HTR-8/SVneo (cell line): ENCODE measurements around the gene DNAI4.
"Not testable (repeated sequence)": the region's sequence is repeated elsewhere in the genome, so short reads cannot be mapped to it uniquely, and the experiment has no call there.

Experiments used
- DNase-seq: peaks from one replicate; pipeline ENCODE4 v3.0.0; 2011; ENCODE audit warnings: low spot score, mixed read lengths; ENCODE audit not compliant: insufficient read length
- FAIRE-seq: peaks from 2 replicates; lab custom pipeline; 2011; peaks lifted over from hg19 to GRCh38; lab: Jason Lieb, UNC

DNAI4 gene

DNA sequence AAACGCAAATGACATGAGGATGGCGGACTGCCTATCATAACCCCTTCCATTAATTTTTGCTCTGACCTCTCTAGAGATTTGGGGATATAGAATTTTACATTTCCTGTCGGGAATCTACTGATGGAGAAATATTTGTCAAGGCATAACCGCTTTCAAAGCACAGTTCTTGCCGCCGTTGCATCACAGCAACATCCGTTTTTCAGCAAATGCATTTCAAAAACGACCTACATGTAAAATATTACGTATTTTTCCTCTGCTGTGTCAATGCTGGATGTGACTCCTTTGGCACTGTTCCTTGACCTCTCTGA, 5.0 kb upstream of the DNAI4 start:
- DNase-seq, result no peak
- FAIRE-seq, result no peak

DNA sequence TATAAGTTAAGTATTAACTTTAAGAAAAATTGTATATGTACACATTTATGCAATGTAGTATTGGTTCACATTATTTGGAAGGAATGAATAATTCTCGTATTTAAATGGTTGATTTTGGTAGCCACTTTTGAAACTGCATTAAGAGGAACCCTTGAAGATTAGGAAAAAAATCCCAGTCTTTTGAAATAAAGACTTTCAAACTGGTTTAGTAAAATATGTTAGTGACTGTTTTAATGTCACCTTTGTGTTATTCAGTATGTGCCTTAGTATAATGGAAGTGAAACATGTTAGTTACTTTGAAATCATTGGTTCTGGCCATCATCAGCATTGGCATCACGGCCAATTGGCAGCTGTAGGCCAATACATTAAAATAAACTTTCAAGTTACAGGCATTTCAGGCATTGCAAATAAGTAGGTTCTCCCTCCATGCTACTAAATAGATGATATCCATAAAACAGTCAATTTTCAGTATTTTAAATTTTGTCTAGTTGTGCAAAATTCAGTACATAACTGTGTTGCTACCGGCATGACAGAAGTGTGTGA, 4.6 kb upstream of the DNAI4 start:
- FAIRE-seq (no peak), DNase-seq (no peak)

DNA sequence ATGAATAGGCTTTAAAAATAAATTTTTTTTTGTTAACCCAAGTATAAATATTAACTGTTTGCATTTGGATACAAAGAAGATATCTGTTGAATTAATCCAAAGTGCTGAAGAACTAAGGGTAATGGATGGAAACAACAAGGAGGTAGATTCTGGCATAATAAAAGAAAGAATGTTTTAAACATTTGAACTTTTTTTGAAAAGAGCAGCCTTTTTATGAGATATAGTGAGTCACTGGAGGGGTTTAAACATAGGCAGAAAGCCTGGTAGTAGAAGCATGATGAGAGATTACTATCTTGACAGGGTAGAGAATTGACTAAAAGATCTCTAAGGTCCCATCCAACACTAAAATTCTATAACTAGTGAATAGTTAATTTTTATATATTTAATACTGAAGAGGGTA, 2.9 kb upstream of the DNAI4 start:
- FAIRE-seq (no peak), DNase-seq (no peak)

DNA sequence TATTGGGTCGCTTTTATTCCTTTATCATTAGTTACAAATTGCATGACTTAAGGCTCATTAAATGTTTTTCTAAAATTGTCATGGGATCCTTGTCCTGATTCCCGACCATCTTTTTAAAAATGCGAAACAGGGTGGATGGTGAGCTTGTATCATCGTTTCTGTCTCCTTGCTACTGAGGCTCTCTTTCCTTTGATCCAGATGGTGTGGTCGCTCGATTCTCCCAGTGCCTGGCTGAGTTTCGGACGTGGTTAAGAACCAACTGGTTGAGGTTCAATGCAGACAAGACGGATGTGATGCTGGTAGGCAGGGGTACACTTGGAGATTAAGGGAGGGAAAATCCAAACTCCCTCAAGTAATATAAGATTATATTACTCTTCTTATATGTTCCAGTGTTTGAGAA, 1.3 kb upstream of the DNAI4 start:
- DNase-seq (no peak), FAIRE-seq (no peak)

DNA sequence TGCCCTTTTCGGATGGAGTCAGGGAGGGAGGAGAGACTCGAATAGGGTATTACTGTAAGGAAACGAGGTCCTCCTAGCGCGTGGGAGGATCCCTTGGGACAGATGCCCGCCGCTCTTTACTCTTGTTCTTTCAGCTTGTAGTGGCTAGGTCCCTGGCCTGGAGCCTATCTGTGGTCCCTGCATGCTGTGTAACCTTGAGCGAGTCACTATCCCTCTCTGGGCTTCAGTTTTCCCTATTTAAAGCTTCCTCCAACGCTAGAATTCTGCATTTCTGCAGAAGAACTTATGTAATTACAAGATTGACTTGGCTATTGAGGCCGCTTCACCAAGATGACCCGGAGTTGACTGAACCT, 878 bp upstream of the DNAI4 start:
- FAIRE-seq, result no peak
- no peak for DNase-seq

DNA sequence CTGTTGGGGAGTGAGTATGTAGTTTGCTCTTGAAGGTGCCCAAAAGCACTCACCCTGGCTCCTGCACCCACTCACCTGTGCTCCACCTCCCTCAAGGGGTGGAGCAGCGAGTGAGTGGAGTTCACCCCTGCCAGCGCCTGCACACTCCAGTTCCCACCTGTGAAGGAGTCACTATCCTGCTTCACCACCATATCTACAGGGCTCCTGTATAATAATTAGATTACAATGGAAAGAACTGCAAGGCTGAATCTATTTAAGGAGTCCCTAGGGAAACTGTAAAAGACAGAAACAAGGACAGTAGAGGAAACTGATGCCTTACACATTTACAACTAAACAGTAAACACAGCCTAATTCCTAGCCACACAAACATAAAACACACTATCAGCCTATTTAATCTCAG, 4.1 kb downstream of the DNAI4 start:
- FAIRE-seq (no peak), DNase-seq (no peak)

DNA sequence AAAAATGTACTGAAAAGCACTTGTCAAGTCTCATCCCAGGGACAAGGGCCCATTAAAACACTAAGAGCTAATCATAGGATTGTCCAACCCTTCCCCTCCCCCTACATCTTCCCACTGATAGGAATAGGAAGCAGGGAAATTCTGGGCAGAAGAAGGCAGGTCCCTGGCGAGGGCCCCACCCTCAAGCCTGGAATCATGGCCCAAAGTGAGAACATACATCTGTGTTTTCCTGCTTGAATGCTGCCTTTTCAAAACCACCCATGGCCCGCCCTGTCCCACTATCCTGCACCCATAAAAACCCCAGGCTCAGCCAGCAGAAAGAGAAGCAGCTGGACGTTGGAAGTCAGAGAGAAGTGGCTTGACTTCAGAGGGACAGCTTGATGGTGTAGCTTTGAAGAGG, 4.8 kb downstream of the DNAI4 start:
- DNase-seq, result no peak
- FAIRE-seq, result no peak

DNA sequence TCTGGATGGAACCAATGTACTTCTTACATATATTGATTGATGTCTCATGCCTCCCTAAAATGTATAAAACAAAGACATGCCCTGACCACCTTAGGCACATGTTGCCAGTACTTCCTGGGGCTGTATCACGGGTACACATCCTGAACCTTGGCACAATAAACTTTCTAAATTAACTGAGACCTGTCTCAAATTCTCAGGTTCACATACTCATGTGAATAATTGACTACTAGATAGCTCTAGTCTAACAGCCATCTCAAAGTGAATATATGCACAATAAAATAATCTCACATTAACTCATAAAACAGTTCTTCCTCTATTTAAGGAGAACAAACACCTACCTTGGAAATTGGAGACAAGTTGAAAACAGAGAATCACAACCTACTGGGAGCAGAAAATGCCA, 5.6 kb downstream of the DNAI4 start:
- FAIRE-seq (no peak), DNase-seq (no peak)

DNA sequence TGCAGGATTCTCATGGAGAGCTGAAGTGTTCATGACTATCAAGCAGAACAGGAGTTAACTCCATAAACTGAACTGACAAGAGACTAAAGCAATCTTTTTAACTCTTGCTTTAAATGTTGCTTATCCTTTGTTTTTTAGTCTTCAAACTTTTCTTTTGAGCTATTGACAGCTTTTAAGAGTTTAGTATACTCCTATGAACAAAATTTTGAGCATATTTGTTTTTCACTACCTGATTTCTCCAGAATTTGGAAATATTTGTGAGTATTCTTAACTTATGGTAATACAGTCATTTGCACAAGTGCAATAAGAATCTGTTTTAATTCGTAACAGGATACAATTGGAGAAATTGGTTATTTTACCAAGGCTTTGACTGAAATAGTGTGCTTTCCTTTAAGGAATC, 7.2 kb downstream of the DNAI4 start:
- no peak for FAIRE-seq
- DNase-seq, result no peak

DNA sequence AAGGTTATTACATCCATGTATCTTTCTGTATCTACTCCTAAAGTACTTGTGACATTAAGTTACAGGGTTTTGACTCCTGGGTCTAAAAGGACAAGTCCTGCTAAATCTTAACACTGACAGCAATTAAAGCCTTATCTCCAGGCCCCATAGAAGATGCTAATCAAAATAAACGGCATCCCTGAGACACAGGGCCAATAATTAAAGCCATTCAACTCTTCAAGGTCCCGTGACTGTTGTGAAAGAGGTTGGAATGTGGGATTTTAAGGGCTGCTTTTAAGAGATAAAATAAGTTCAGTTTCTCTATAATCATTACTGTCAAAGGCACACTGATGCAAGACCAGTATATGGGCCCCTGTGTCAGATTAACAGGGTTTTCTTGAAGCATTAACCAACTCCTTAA, 8.3 kb downstream of the DNAI4 start:
- FAIRE-seq, result no peak

DNA sequence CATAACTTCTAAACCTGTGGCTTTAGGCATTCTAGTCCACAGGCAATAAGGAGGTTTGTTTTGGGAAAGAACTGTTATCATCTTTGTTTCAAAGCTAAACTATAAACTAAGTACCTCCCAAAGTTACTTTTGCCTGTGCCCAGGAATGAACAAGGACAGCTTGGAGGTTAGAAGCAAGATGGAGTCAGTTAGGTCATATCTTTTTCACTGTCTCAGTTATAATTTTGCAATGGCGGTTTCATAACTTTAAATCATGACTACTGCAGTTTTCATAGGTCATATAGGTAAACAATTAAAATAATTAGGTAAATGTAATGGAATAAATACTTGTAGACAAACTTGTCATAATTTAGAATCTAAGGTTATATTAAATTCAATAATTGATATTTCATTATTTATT, 9.5 kb downstream of the DNAI4 start:
- not testable (repeated sequence) for DNase-seq, FAIRE-seq

More for the DNA sequence above, 8.3 kb downstream of the DNAI4 start:
- no peak for DNase-seq

DNA sequence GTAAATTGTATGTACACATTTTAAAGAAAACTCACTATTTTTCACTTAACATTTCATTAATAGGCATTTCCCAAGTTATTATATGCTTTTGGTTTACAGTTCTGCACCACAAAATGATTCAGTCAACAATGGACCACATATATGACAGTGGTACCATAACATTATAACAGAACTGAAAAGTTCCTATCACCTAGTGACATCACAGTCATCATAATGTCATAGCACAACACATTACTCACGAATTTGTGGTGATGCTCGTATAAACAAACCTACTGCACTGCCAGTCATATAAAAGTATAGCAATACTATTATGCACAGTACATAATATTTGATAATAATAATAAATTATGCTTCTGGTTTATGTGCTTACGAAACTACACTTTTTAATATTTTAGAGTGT, 30.9 kb downstream of the DNAI4 start:
- no peak for DNase-seq
- FAIRE-seq, result no peak

DNA sequence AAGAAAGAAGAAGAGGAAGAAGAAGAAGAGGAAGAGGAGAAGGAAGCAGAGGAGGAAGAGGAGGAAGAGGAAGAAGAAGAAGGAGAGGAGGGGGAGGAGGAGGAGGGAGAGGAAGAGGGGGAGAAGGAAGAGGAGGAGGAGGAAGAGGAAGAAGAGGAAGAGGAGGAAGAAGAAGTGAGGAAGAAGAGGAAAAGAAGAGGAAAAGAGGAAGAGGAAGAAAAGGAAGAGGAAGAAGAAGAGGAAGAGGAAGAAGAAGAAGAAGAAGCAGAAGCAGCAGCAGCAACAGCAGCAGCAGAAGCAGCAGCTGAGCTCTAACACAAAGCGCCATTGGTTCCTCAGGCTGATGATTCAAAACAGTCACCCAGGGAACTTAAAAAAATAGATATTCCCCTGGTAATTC, 34.0 kb downstream of the DNAI4 start:
- no peak for FAIRE-seq
- DNase-seq, result no peak

DNA sequence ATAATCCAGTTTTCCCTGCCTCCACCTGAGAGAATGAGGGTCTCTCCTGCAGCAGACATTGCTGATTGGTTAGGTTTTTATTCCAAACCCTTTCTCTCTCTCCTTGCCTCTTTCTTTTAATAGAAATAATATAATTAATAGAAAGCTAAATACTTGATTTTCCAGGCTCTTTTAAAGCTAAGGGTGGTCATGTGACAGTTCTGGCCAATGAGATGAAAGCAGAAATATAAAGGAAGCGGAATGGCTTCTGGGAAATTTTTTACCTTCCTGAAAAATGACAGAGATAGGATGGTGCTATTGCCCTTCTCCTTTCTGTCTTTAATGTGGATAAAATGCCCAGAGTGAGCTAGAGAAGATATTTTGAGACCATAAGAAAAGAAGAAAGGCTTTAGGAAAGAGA, 35.6 kb downstream of the DNAI4 start:
- FAIRE-seq (no peak), DNase-seq (no peak)

DNA sequence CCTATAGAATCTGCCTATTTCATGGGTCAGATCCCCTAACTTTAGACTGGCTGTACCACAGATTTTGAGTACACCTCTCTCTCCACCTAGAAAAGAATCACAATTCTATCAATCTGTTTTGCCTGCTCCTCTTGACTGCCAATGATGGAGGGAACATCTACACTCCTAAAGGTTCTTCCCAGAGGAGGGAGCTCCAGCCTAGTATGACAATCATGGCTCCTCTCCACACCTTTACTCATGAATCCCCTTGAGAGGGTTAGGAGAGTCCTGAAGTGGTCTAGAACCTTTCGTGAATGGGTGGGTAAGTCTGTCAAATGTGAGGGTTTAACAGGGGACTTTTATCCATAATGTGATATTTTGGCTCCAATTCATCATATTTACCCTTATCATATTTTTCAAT, 48.0 kb downstream of the DNAI4 start:
- DNase-seq, result no peak
- FAIRE-seq, result no peak

DNA sequence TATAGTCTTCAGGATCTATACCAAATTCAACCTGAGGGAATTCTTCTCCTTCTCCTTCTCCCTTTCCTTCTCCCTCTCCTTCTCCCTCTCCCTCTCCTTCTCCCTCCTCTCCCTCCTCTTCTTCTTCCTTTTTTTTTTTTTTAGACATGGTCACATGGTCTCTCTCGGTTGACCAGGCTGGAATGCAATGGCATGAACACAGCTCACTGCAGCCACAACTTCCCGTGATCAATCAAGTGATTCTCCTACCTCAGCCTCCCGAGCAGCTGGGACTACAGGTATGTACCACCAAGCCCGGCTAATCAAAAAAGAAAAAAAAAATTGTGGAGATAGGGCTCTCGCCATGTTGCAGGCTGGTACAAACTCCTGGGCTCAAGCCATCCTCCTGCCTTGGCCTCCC, 51.5 kb downstream of the DNAI4 start:
- FAIRE-seq (no peak), DNase-seq (no peak)

DNA sequence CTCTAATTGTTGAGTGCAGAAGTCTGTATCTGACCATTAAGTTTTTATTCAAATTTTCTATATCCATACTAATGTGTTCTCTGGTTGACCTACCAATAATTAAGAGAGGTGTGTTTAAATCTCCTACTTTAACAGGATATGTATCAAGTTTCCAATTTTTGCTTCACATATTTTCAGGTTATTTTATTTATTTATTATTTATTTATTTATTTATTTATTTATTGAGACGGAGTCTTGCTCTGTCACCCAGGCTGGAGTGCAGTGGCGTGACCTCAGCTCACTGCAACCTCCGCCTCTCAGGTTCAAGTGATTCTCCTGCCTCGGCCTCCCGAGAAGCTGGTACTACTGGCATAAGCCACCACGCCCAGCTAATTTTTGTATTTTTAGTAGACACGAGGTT, 52.6 kb downstream of the DNAI4 start:
- not testable (repeated sequence) for FAIRE-seq, DNase-seq

DNA sequence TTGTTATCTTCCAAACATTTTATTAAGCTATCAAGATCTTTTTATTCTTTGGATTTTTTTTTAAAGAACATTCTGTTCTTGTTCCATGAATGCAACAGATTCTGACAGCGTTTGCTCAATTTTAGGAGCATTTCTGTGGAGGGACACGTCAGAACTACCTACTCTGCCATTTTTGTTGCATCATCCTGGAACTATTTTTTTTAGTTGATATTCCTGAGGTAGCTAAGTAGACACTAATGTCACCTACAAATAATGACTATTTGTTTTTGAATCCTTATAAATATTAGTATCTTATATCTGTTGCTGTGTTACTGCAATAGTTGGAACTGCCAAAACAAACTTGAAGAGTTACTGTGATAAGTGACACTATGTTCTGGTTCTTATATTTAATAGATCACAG, 57.2 kb downstream of the DNAI4 start:
- DNase-seq (no peak), FAIRE-seq (no peak)

DNA sequence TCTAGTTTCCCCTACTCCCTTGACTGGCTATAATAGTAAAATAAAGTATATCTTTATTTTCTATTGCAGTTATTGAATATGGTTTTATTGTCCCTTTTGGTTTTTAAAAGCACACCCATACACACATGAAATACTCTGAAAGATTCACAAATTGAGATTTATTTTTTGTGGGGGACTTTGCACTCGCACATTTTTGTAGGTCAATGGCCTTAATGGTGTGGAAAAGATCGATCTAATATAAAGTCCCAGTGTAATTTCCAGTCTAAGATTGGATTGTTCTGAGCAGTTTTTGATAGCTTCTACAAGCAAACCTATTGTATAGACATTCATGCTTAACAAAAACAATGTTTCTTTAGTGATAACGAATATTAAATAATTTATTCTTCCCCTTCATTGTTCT, 64.1 kb downstream of the DNAI4 start:
- FAIRE-seq, result no peak
- DNase-seq, result no peak

DNA sequence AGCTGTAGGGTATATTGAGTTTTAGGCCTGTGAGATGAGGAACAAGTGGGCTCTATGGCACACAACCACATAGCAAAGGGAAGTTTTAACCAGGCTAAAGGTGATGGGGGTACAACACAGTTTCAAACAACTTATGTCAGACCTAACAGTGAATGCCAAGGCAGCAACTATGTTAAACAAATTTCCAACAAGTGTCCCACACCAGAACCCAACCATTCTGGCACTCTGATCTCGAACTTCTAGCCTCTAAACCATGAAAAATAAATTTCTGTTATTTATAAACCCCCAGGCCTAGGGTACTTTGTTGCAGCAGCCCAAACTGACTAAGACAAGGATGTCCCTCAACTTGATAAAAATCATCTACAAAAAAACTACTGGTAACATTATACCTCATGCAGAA, 71.3 kb downstream of the DNAI4 start:
- no peak for DNase-seq
- FAIRE-seq, result no peak

DNA sequence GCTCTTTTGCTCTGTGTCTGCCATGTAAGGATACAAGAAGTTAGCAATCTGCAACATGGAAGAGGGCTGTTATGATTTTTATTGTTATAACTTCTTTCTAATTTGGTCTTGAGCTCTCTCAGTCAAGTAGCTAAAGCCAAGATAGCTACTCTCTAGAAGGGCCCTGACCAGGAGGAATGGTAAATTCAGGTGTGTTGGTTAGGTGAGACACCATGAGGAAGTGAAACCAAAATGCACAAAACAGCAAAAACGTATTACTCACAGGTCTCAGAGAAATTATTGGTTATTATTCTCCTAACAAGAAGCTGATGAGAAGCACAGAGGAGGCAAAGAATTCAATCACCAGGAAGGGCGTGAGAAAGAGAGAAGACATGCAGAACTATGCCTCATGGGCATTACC, 71.8 kb downstream of the DNAI4 start:
- DNase-seq (no peak), FAIRE-seq (no peak)

DNA sequence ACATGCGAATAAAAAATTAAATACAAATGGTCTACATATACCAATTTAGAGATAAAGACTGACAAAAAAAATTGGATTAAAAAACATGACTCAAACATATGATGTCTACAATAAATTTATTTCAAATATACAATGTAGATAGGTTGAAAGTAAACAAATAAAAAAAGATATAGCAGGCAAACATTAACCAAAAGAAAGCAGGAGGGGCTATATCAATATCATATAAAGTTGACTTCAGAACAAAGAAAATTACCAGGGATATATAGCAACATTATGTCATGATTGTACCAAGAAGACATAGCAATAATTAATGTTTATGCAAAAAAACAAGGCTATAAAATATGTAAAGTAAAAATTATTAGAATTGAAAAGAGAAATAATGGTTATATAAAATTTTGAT, 73.7 kb downstream of the DNAI4 start:
- no peak for FAIRE-seq
- DNase-seq, result no peak

DNA sequence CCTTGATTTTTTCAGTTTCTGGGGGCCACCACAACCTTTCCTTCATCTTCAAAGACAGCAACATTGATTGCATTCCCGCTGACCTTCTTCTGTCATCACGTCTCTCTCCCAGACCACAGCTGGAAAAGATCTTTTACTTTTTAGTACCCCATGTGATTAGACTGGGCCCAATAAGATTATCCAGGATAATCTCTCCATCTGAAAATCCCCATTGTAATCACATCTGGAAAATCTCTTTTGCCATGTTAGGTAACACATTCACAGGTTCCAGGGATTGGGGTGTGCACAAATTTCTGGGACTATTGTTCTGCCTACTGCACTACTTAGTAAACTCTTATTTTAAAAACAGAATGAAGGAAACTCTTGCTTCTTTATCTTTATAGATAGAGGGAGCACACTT, 76.5 kb downstream of the DNAI4 start:
- DNase-seq (no peak), FAIRE-seq (no peak)
